Mesothelial cell of epicardium (in vitro differentiated cells): ENCODE data around the gene OOSP4B. TPM values are rescaled to one million over a fixed set of nuclear protein-coding genes. Genes with fewer than 3 reads are reported as not detected.
"Not testable (repeated sequence)": the region's sequence is repeated elsewhere in the genome, so short reads cannot be mapped to it uniquely, and the experiment has no call there.

ENCODE experiments used
- DNase-seq, 2 experiments: peaks; one replicate each; pipeline ENCODE4 v3.0.0; 2021; ENCODE audit warnings: low spot score in 2 of 2; ENCODE audit not compliant: unreplicated experiment in 2 of 2
- H3K27ac Mint-ChIP-seq: 2 replicates; pipeline ENCODE4 v1.8.0; 2021; ENCODE audit warnings: mixed read lengths
- H3K27me3 Mint-ChIP-seq: 2 replicates; pipeline ENCODE4 v1.8.0; 2021; ENCODE audit warnings: low read depth, mixed read lengths
- H3K36me3 Mint-ChIP-seq: 2 replicates; pipeline ENCODE4 v1.8.0; 2021; ENCODE audit warnings: mixed read lengths
- H3K4me1 Mint-ChIP-seq: 2 replicates; pipeline ENCODE4 v1.8.0; 2021; ENCODE audit warnings: mixed read lengths
- H3K4me3 Mint-ChIP-seq: 2 replicates; pipeline ENCODE4 v1.8.0; 2021; ENCODE audit warnings: mild to moderate bottlenecking, moderate library complexity, mixed read lengths
- H3K9me3 Mint-ChIP-seq: 2 replicates; pipeline ENCODE4 v1.8.0; 2021; ENCODE audit warnings: mixed read lengths
- total RNA-seq: library from RNA; stranded (reverse); gene quantifications from 3 replicates; pipeline ENCODE4 v1.2.1, GENCODE V29; 2021
- TF ChIP-seq, protein P1 (sequence below): fragments of 200-600 bp; sonication (generic); IDR thresholded peaks from one replicate; pipeline ENCODE4 v1.5.0; 2021; ENCODE audit warnings: antibody characterized with exemption; ENCODE audit not compliant: unreplicated experiment

OOSP4B gene
- total RNA-seq, 1 donor from 2014 or later: not detected

DNA sequence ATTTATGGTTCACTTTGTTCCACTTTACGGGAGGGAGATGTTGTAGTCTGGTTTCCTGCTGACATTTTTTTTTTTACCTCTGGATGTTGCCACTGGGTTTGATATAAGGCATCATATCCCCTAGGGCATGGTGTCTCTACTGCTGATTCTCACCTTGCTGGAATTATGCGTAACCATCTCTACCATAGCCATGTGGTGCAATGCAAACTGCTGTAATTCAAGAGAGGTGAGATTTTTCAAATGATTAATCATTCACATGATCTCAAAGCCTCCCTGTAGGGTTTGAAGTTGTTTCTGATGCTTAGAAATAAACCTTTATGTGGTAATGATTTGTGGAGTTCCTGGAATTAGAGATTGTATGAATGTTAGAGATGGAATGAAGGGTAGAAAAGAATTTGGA lies 52.5 kb downstream of the OOSP4B start:
- TF ChIP-seq, protein P1, sequence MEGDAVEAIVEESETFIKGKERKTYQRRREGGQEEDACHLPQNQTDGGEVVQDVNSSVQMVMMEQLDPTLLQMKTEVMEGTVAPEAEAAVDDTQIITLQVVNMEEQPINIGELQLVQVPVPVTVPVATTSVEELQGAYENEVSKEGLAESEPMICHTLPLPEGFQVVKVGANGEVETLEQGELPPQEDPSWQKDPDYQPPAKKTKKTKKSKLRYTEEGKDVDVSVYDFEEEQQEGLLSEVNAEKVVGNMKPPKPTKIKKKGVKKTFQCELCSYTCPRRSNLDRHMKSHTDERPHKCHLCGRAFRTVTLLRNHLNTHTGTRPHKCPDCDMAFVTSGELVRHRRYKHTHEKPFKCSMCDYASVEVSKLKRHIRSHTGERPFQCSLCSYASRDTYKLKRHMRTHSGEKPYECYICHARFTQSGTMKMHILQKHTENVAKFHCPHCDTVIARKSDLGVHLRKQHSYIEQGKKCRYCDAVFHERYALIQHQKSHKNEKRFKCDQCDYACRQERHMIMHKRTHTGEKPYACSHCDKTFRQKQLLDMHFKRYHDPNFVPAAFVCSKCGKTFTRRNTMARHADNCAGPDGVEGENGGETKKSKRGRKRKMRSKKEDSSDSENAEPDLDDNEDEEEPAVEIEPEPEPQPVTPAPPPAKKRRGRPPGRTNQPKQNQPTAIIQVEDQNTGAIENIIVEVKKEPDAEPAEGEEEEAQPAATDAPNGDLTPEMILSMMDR: no peak
- Mint-ChIP-seq H3K27me3 (no peaks in the 10 kb centered on the region), H3K36me3 (no peaks in the 10 kb centered on the region), H3K4me1 (no peaks in the 10 kb centered on the region), H3K9me3 (no peaks in the 10 kb centered on the region), H3K27ac (no peak overlapping the region), H3K4me3 (no peak overlapping the region)
- DNase-seq: no peak

DNA sequence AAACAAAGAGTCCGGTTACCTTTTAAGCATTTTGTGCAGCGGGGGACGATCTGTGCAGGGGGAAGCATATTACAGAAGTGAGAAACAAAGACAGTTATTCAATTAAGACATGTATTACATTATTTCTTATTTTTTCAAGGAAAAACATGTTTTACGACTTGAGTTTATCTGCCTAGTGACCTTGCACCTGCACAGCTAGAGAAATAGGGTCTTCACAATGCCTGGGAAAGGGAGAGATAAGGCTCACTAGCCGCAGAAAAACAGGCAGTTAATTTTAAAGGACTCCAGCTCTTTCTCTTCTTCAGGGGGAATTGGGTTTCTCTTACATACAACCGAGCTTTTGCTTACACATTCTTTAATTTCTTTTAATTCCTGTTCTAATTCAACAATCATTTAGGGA lies 54.7 kb downstream of the OOSP4B start:
- H3K9me3 Mint-ChIP-seq, H3K4me1 Mint-ChIP-seq, DNase-seq, H3K27me3 Mint-ChIP-seq, H3K27ac Mint-ChIP-seq, H3K36me3 Mint-ChIP-seq, H3K4me3 Mint-ChIP-seq: not testable (repeated sequence)

DNA sequence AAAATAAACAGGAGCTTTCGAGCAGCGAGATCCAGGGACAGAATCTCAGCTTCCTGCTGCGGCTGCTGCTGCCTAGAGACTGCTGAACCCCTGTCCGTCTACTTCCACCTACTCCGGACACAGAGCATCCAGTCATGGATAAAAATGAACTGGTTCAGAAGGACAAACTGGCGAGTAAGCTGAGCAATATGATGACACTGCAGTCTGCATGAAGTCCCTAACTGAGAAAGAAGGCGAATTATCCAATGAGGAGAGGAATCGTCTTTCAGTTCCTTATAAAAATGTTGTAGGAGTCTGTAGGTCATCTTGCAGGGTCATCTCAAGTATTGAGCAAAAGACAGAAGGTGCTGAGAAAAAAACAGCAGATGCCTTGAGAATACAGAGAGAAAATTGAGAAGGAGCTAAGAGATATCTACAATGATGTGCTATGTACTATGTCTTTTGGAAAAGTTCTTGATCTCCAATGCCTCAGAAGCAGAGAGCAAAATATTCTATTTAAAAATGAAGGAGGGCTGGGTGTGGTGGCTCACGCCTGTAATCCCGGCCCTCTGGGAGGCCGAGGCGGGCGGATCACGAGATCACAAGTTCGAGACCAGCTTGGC lies 60.3 kb downstream of the OOSP4B start:
- no peak overlapping the region for H3K4me3 Mint-ChIP-seq

DNA sequence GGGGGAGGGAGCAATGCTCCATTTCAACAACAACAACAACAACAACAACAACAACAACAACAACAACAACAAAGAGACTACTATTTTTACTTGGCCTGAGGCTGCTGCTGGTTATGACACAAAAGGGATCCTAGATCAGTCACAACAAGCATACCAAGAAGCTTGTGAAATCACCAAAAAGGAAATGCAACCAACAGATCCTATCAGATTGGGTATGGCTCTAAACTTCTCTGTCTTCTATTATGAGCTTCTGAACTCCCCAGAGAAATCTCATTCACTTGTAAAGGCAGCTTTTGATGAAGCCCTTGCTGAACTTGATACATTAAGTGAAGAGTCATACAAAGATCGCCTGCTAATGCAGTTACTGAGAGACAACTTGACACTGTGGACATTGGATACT lies 61.0 kb downstream of the OOSP4B start:
- no peaks in the 10 kb centered on the region for H3K4me1 Mint-ChIP-seq

More for the DNA sequence above, 60.3 kb downstream of the OOSP4B start:
- TF ChIP-seq, protein P1: no peak
- no peaks in the 10 kb centered on the region for H3K27me3 Mint-ChIP-seq
- no peak overlapping the region for H3K27ac Mint-ChIP-seq
- no peaks in the 10 kb centered on the region for H3K4me1 Mint-ChIP-seq
- H3K36me3 Mint-ChIP-seq: no peaks in the 10 kb centered on the region
- no peaks in the 10 kb centered on the region for H3K9me3 Mint-ChIP-seq
- DNase-seq: no peak

DNA sequence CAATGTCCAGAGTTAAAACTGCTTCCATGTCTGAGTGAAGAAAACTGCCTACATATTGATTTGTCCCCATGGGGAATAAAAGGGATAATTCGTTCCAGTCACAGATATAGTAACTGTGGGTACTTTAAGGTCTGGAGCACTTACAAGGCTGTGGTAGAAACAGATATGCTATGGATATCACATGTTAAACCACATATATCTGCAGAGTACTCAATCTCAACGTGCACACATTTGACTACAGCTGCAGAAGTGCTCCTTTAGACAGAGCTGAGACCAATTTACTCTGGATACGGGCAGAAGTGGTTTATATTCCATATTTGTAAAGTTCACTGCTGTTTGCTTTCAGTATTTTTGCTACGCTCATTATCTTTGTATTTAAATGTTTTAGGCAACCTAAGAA lies 61.8 kb downstream of the OOSP4B start:
- H3K9me3 Mint-ChIP-seq: no peaks in the 10 kb centered on the region
- no peak overlapping the region for H3K4me3 Mint-ChIP-seq
- H3K4me1 Mint-ChIP-seq: no peaks in the 10 kb centered on the region
- no peaks in the 10 kb centered on the region for H3K27me3 Mint-ChIP-seq
- H3K27ac Mint-ChIP-seq: no peak overlapping the region
- H3K36me3 Mint-ChIP-seq: no peaks in the 10 kb centered on the region
- TF ChIP-seq, protein P1: no peak
- DNase-seq: no peak

More for the DNA sequence above, 61.0 kb downstream of the OOSP4B start:
- TF ChIP-seq, protein P1: no peak
- DNase-seq: no peak
- Mint-ChIP-seq H3K4me3 (no peak overlapping the region), H3K27ac (no peak overlapping the region), H3K36me3 (no peaks in the 10 kb centered on the region), H3K9me3 (no peaks in the 10 kb centered on the region), H3K27me3 (no peaks in the 10 kb centered on the region)

DNA sequence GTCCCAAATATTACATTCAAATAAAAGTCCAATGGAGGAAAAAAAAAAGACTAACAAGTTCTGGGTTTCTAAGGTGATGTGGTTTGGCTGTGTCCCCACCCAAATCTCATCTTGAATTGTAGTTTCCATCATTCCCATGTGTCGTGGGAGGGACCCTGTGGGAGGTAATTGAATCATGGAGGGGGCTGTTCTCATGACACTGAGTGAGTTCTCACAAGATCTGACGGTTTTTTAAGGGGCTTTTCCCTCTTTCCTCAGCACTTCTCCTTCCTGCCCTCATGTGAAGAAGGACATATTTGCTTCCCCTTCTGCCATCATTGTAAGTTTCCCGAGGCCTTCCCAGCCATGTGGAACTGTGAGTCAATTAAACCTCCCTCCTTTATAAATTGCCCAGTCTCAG lies 63.6 kb downstream of the OOSP4B start:
- H3K27me3 Mint-ChIP-seq: peaks cover 4% of the 10 kb centered on the region
- H3K27ac Mint-ChIP-seq: no peak overlapping the region
- DNase-seq: no peak
- TF ChIP-seq, protein P1: no peak
- no peak overlapping the region for H3K4me3 Mint-ChIP-seq
- H3K36me3 Mint-ChIP-seq: no peaks in the 10 kb centered on the region
- no peaks in the 10 kb centered on the region for H3K9me3 Mint-ChIP-seq
- no peaks in the 10 kb centered on the region for H3K4me1 Mint-ChIP-seq

Other genes with a start within 250 kb of the OOSP4B start
- 34.3 to 42.3 TPM (median 37.2 TPM) in 3 replicates for gene MRPL16, start 206.4 kb upstream of the OOSP4B start, total RNA-seq
- not detected in 3 replicates for gene CBLIF, start 171.7 kb upstream of the OOSP4B start, total RNA-seq
- gene TCN1, start 150.7 kb upstream of the OOSP4B start, total RNA-seq: not detected in 3 replicates
- not detected in 3 replicates for gene OOSP3, start 138.4 kb upstream of the OOSP4B start, total RNA-seq
- gene OOSP1, start 78.7 kb upstream of the OOSP4B start, total RNA-seq: not detected in 3 replicates
- not detected in 3 replicates for gene OOSP4A, start 53.1 kb upstream of the OOSP4B start, total RNA-seq
- not detected in 3 replicates for gene OOSP2, start 23.2 kb downstream of the OOSP4B start, total RNA-seq
- gene MS4A3, start 39.5 kb downstream of the OOSP4B start, total RNA-seq: not detected in 3 replicates
- gene MS4A2, start 71.5 kb downstream of the OOSP4B start, total RNA-seq: not detected in 3 replicates
- not detected in 3 replicates for gene MS4A6A, start 165.9 kb downstream of the OOSP4B start, total RNA-seq
- gene MS4A4E, start 226.0 kb downstream of the OOSP4B start, total RNA-seq: 0.31 to 0.61 TPM in 2 of 3 replicates, not detected in the other